Fibroblast of villous mesenchyme (primary cell): ENCODE data around the gene PRKAR1B. TPM values are rescaled to one million over a fixed set of nuclear protein-coding genes. Genes with fewer than 3 reads are reported as not detected.

Source experiments
- DNase-seq: peaks from one replicate; pipeline ENCODE4 v3.0.0-alpha.2; 2010; ENCODE audit warnings: low read depth
- H3K4me3 ChIP-seq: 2 replicates; pipeline ENCODE4 v1.5.1; 2011; ENCODE audit warnings: low read depth, mild to moderate bottlenecking, low read length
- CTCF ChIP-seq: IDR thresholded peaks from 2 replicates; pipeline ENCODE4 v1.5.1; 2012; ENCODE audit warnings: low read depth, mild to moderate bottlenecking, low read length; ENCODE audit not compliant: insufficient read depth
- total RNA-seq: library from RNA; depleted of rRNA; stranded (reverse); fragments of >200 nt; gene quantifications from 2 replicates; pipeline ENCODE4 v1.2.3, GENCODE V29; 2012

The PRKAR1B gene
- total RNA-seq, 1 donor = 16.4 TPM

- DNase-seq = no peak
- no peak overlapping the region for H3K4me3 ChIP-seq
- no peak for TF ChIP-seq CTCF
Observed at GRCh38 chr7:666454-667292, 60.4 kb downstream of the PRKAR1B start.

GRCh38 chr7:665736-666453 lies 61.2 kb downstream of the PRKAR1B start:
- TF ChIP-seq CTCF = peak; percentile 41

GRCh38 chr7:664997-665735 lies 61.9 kb downstream of the PRKAR1B start:
- TF ChIP-seq CTCF = no peak
- peak; percentile 77 for DNase-seq
- H3K4me3 ChIP-seq = no peak overlapping the region

More at GRCh38 chr7:665736-666453, 61.2 kb downstream of the PRKAR1B start:
- DNase-seq = peak; percentile 28
- no peak overlapping the region for H3K4me3 ChIP-seq

GRCh38 chr7:664402-664775 lies 62.7 kb downstream of the PRKAR1B start:
- H3K4me3 ChIP-seq = no peak overlapping the region
- DNase-seq = no peak

GRCh38 chr7:662576-662975 lies 64.5 kb downstream of the PRKAR1B start:
- no peak overlapping the region for H3K4me3 ChIP-seq
- TF ChIP-seq CTCF = no peak
- no peak for DNase-seq

More at GRCh38 chr7:664402-664775, 62.7 kb downstream of the PRKAR1B start:
- TF ChIP-seq CTCF = no peak

- TF ChIP-seq CTCF = no peak
- no peak for DNase-seq
Observed at GRCh38 chr7:659996-660395, 67.1 kb downstream of the PRKAR1B start.

More at GRCh38 chr7:659996-660395, 67.1 kb downstream of the PRKAR1B start:
- H3K4me3 ChIP-seq = no peak overlapping the region
